IMR-90 (cell line): ENCODE data around the gene APBB1IP. TPM values are rescaled to one million over a fixed set of nuclear protein-coding genes. Genes with fewer than 3 reads are reported as not detected.
A peak's percentile ranks its signal among the peaks of the same experiment; 100 is the strongest.

Experiments used
- ATAC-seq: fragments of 200-7000 bp; cut with Tn5 transposase; 2 replicates; pipeline ENCODE4 v1.9.1; 2020; ENCODE audit warnings: low read depth, mild to moderate bottlenecking, moderate library complexity
- BruUV-seq: library from RNA; stranded (reverse); fragments of 400-500 nt; replicated peaks from 2 replicates; lab custom pipeline; 2021; lab: Mats Ljungman, UMichigan
- CTCF ChIA-PET: fragments of 300-600 bp; formaldehyde crosslinking; extraction: SDS; loops from one replicate; lab custom pipeline; 2021; ENCODE audit warnings: antibody characterized with exemption; lab: Yijun Ruan, JAX
- POLR2A ChIA-PET: fragments of 300-600 bp; sonication (Branson Sonifier 250); formaldehyde crosslinking; loops from one replicate; lab custom pipeline; 2022; ENCODE audit warnings: antibody characterized with exemption; ENCODE audit not compliant: unreplicated experiment; lab: Charles Lee
- DNase-seq: peaks from one replicate; pipeline ENCODE4 v3.0.0; 2013
- H2AFZ ChIP-seq: replicated peaks from 2 replicates; pipeline ENCODE3; 2013; ENCODE audit warnings: low read length, mild to moderate bottlenecking; ENCODE audit not compliant: poor library complexity
- H2AK5ac ChIP-seq: 2 replicates; pipeline ENCODE4 v1.6.1; 2013; ENCODE audit warnings: low read depth, low read length, inconsistent platforms
- H2AK9ac ChIP-seq: replicated peaks from 2 replicates; pipeline ENCODE3; 2013; ENCODE audit warnings: mild to moderate bottlenecking, low read depth, low read length, moderate library complexity; ENCODE audit not compliant: poor library complexity
- H2BK120ac ChIP-seq: 2 replicates; pipeline ENCODE4 v1.6.1; 2013; ENCODE audit warnings: low read depth, low read length, inconsistent platforms
- H2BK15ac ChIP-seq: 3 replicates; pipeline ENCODE4 v1.6.1; 2013; ENCODE audit warnings: low read depth, low read length, inconsistent platforms
- H2BK20ac ChIP-seq: 2 replicates; pipeline ENCODE4 v1.6.1; 2013; ENCODE audit warnings: low read depth, mild to moderate bottlenecking, inconsistent platforms, low read length, moderate library complexity
- H2BK5ac ChIP-seq: 2 replicates; pipeline ENCODE4 v1.6.1; 2013; ENCODE audit warnings: mild to moderate bottlenecking, low read depth, low read length, inconsistent platforms; ENCODE audit not compliant: poor library complexity, severe bottlenecking
- H3K14ac ChIP-seq: replicated peaks from 2 replicates; pipeline ENCODE4 v1.6.1; 2013; ENCODE audit warnings: low read depth, low read length, inconsistent platforms
- H3K18ac ChIP-seq: 2 replicates; pipeline ENCODE4 v1.6.1; 2013; ENCODE audit warnings: low read depth, low read length, control low read depth
- H3K23ac ChIP-seq: 2 replicates; pipeline ENCODE4 v1.6.1; 2013; ENCODE audit warnings: low read depth, low read length, inconsistent platforms
- H3K27ac ChIP-seq: 2 replicates; pipeline ENCODE4 v1.5.1; 2013; ENCODE audit warnings: mild to moderate bottlenecking, control low read depth, low read length; ENCODE audit not compliant: insufficient read depth
- H3K27me3 ChIP-seq: 2 replicates; pipeline ENCODE4 v1.6.1; 2013; ENCODE audit warnings: low read length; ENCODE audit not compliant: control insufficient read depth, insufficient read depth
- H3K36me3 ChIP-seq: 2 replicates; pipeline ENCODE4 v1.6.1; 2013; ENCODE audit warnings: low read length, mixed read lengths; ENCODE audit not compliant: control insufficient read depth, insufficient read depth
- H3K4ac ChIP-seq: 2 replicates; pipeline ENCODE4 v1.6.1; 2013; ENCODE audit warnings: low read depth, low read length, inconsistent platforms
- H3K4me1 ChIP-seq: 2 replicates; pipeline ENCODE4 v1.6.1; 2013; ENCODE audit warnings: low read length, mixed read lengths; ENCODE audit not compliant: control insufficient read depth, insufficient read depth
- H3K4me2 ChIP-seq: 2 replicates; pipeline ENCODE4 v1.6.1; 2013; ENCODE audit warnings: low read depth, mild to moderate bottlenecking, control low read depth, low read length, moderate library complexity
- H3K4me3 ChIP-seq: 2 replicates; pipeline ENCODE4 v1.5.1; 2013; ENCODE audit warnings: low read depth, mild to moderate bottlenecking, control low read depth, low read length, moderate library complexity; ENCODE audit not compliant: insufficient read depth
- H3K56ac ChIP-seq: 2 replicates; pipeline ENCODE4 v1.6.1; 2013; ENCODE audit warnings: low read length, inconsistent platforms; ENCODE audit not compliant: insufficient read depth; ENCODE audit errors: extremely low read depth
- H3K79me1 ChIP-seq, 2 experiments: 2 replicates each; pipeline ENCODE4 v1.6.1; 2013; ENCODE audit warnings: low read length in 2 of 2, inconsistent platforms in 1 of 2, low read depth in 1 of 2
- H3K9ac ChIP-seq: 2 replicates; pipeline ENCODE4 v1.6.1; 2013; ENCODE audit warnings: low read depth, low read length, control low read depth
- H3K9me1 ChIP-seq: 2 replicates; pipeline ENCODE4 v1.6.1; 2013; ENCODE audit warnings: low read length, inconsistent platforms; ENCODE audit not compliant: insufficient read depth
- H3K9me3 ChIP-seq: 2 replicates; pipeline ENCODE4 v1.6.1; 2013; ENCODE audit warnings: low read length; ENCODE audit not compliant: control insufficient read depth, insufficient read depth
- H4K20me1 ChIP-seq: 2 replicates; pipeline ENCODE4 v1.6.1; 2013; ENCODE audit warnings: low read length, inconsistent platforms; ENCODE audit not compliant: insufficient read depth
- H4K5ac ChIP-seq: 2 replicates; pipeline ENCODE4 v1.6.1; 2013; ENCODE audit warnings: mild to moderate bottlenecking, low read depth, low read length, control low read depth
- H4K8ac ChIP-seq, 2 experiments: 2 replicates each; pipeline ENCODE4 v1.6.1; 2013; ENCODE audit warnings: low read depth in 2 of 2, low read length in 2 of 2, control low read depth in 1 of 2, inconsistent platforms in 1 of 2
- H4K91ac ChIP-seq: 2 replicates; pipeline ENCODE4 v1.6.1; 2013; ENCODE audit warnings: low read depth, low read length, inconsistent platforms; ENCODE audit not compliant: insufficient read depth
- BHLHE40 ChIP-seq: fragments of 150-350 bp; IDR thresholded peaks from 2 replicates; pipeline ENCODE4 v1.6.1; 2016; ENCODE audit warnings: mild to moderate bottlenecking, low read depth, low read length
- CEBPB ChIP-seq: IDR thresholded peaks from 2 replicates; pipeline ENCODE4 v1.6.1; 2012; ENCODE audit warnings: low read depth, low read length, improper control_type of control experiment
- CHD1 ChIP-seq: IDR thresholded peaks from 2 replicates; pipeline ENCODE4 v1.6.1; 2012; ENCODE audit warnings: low read depth, low read length, improper control_type of control experiment
- FOS ChIP-seq: fragments of 150-350 bp; IDR thresholded peaks from 2 replicates; pipeline ENCODE4 v1.6.1; 2016; ENCODE audit warnings: low read depth, low read length
- MAFK ChIP-seq: IDR thresholded peaks from 2 replicates; pipeline ENCODE4 v1.6.1; 2012; ENCODE audit warnings: low read depth, low read length, improper control_type of control experiment
- MAZ ChIP-seq: IDR thresholded peaks from 2 replicates; pipeline ENCODE4 v1.6.1; 2012; ENCODE audit warnings: low read depth, mild to moderate bottlenecking, low read length, improper control_type of control experiment, moderate library complexity, borderline replicate concordance
- MXI1 ChIP-seq: IDR thresholded peaks from 2 replicates; pipeline ENCODE4 v1.6.1; 2012; ENCODE audit warnings: low read depth, mild to moderate bottlenecking, low read length, moderate library complexity, borderline replicate concordance
- NFE2L2 ChIP-seq: fragments of 150-350 bp; IDR thresholded peaks from 2 replicates; pipeline ENCODE4 v1.6.1; 2016; ENCODE audit warnings: low read depth, mild to moderate bottlenecking, low read length
- POLR2A ChIP-seq: IDR thresholded peaks from 2 replicates; pipeline ENCODE4 v1.6.1; 2012; ENCODE audit warnings: mild to moderate bottlenecking, low read depth, low read length
- RAD21 ChIP-seq: IDR thresholded peaks from 2 replicates; pipeline ENCODE4 v1.6.1; 2012; ENCODE audit warnings: low read length, improper control_type of control experiment
- RCOR1 ChIP-seq: IDR thresholded peaks from 2 replicates; pipeline ENCODE4 v1.6.1; 2012; ENCODE audit warnings: mild to moderate bottlenecking, low read length, improper control_type of control experiment; ENCODE audit not compliant: insufficient replicate concordance
- RFX5 ChIP-seq: IDR thresholded peaks from 2 replicates; pipeline ENCODE4 v1.8.0; 2012; ENCODE audit warnings: low read depth, mild to moderate bottlenecking, low read length, moderate library complexity
- SMC3 ChIP-seq: fragments of 150-350 bp; IDR thresholded peaks from 2 replicates; pipeline ENCODE4 v1.6.1; 2016; ENCODE audit warnings: low read depth, mild to moderate bottlenecking, antibody characterized with exemption, low read length, moderate library complexity
- WGBS, 2 experiments: methylation state at CpG; one replicate each; pipeline versions ENCODE4 v1.1.5 to v1.1.7; 2013; ENCODE audit warnings: missing lambda C conversion rate in 2 of 2; ENCODE audit not compliant: insufficient read length in 1 of 2; ENCODE audit errors: extremely low coverage in 2 of 2; 5-methylcytosine and 5-hydroxymethylcytosine counted together
- dilution Hi-C: fragments of 300-500 bp; cut with HindIII; formaldehyde crosslinking; loops from one replicate; pipeline ENCODE4 v1.14.3; 2018; ENCODE audit warnings: low sequenced_read_pairs; ENCODE audit not compliant: unreplicated experiment
- in situ Hi-C: fragments of 300-500 bp; cut with MboI; formaldehyde crosslinking; loops from 3 replicates; pipeline ENCODE4 v1.14.3; 2019; ENCODE audit warnings: low sequenced_read_pairs, inconsistent platforms, mixed read lengths
- intact Hi-C: fragments of 100-400 bp; cut with micrococcal nuclease; formaldehyde crosslinking; loops from 2 replicates; pipeline ENCODE4 v1.10.0; 2022
- polyA plus RNA-seq, 3 experiments: library from polyadenylated mRNA; depleted of rRNA; stranded (reverse); fragments of >200 nt; gene quantifications; 2 replicates each; pipeline ENCODE4 v1.2.3, GENCODE V29; 2012; ENCODE audit warnings: low replicate concordance in 1 of 3
- total RNA-seq: library from RNA; depleted of rRNA; stranded (reverse); fragments of >200 nt; gene quantifications from 2 replicates; pipeline ENCODE4 v1.2.3, GENCODE V29; 2012
- TF ChIP-seq, protein P1 (sequence below): fragments of 150-350 bp; IDR thresholded peaks from 2 replicates; pipeline ENCODE4 v1.6.1; 2016; ENCODE audit warnings: low read depth, mild to moderate bottlenecking, low read length, moderate library complexity, borderline replicate concordance
- TF ChIP-seq, protein P2 (sequence below): conservative IDR thresholded peaks from 2 replicates; pipeline ENCODE4 v1.5.1; 2012; ENCODE audit warnings: mild to moderate bottlenecking, low read depth, low read length, improper control_type of control experiment
- TF ChIP-seq, protein P3 (sequence below): fragments of 150-350 bp; IDR thresholded peaks from 2 replicates; pipeline ENCODE4 v1.6.1; 2017; ENCODE audit warnings: mild to moderate bottlenecking, antibody characterized with exemption, low read length, low read depth

APBB1IP gene
- total and polyA plus RNA-seq, 2 of the 4 experiments (the other 2 are of a cell fraction): not detected

DNA sequence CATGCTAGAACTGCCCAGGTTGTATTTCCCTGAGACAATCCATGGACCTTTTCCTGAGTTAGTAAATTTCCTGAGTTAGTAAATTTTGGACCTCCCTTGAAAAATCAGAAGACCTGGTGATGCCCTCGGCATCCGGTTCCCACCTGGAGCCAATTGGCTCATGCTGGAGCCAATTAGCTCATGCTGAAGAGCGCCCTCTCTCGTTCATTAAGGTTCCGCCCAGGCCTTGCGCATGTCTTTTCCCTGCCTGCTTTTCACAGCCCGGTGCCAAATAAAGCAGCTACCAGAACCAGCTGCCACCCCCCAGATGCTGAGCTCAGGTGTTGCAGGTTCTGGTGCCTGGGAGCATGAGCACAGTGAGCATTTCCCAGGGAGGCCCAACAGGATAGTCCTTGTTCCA, 96.2 kb downstream of the APBB1IP start:
- H3K18ac ChIP-seq: no peak overlapping the region
- H3K4ac ChIP-seq: no peak overlapping the region
- no peaks in the 10 kb centered on the region for H3K4me1 ChIP-seq
- H3K36me3 ChIP-seq: no peaks in the 10 kb centered on the region
- CTCF ChIA-PET: no interaction called here
- BruUV-seq: no TSS peak
- no peak overlapping the region for H2BK15ac ChIP-seq
- no peak overlapping the region for H4K8ac ChIP-seq
- H4K5ac ChIP-seq: no peak overlapping the region
- H3K4me3 ChIP-seq: no peak overlapping the region
- ATAC-seq (no peak), DNase-seq (no peak)
- no peak overlapping the region for H3K9ac ChIP-seq
- H3K23ac ChIP-seq: no peak overlapping the region
- intact Hi-C loops (no loop called here), dilution Hi-C loops (no loop called here), in situ Hi-C loops (no loop called here)
- H2AK5ac ChIP-seq: no peak overlapping the region
- no peak overlapping the region for H4K91ac ChIP-seq
- no peak overlapping the region for H2BK20ac ChIP-seq
- peaks cover 11% of the 10 kb centered on the region for H3K9me3 ChIP-seq
- no peaks in the 10 kb centered on the region for H4K20me1 ChIP-seq
- H3K27me3 ChIP-seq: no peaks in the 10 kb centered on the region
- TF ChIP-seq CEBPB: no peak
- no peak for TF ChIP-seq FOS
- TF ChIP-seq, protein P1, sequence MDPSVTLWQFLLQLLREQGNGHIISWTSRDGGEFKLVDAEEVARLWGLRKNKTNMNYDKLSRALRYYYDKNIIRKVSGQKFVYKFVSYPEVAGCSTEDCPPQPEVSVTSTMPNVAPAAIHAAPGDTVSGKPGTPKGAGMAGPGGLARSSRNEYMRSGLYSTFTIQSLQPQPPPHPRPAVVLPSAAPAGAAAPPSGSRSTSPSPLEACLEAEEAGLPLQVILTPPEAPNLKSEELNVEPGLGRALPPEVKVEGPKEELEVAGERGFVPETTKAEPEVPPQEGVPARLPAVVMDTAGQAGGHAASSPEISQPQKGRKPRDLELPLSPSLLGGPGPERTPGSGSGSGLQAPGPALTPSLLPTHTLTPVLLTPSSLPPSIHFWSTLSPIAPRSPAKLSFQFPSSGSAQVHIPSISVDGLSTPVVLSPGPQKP: no peak
- no peak for TF ChIP-seq BHLHE40
- TF ChIP-seq RFX5: no peak
- TF ChIP-seq MAFK: no peak
- TF ChIP-seq, protein P2, sequence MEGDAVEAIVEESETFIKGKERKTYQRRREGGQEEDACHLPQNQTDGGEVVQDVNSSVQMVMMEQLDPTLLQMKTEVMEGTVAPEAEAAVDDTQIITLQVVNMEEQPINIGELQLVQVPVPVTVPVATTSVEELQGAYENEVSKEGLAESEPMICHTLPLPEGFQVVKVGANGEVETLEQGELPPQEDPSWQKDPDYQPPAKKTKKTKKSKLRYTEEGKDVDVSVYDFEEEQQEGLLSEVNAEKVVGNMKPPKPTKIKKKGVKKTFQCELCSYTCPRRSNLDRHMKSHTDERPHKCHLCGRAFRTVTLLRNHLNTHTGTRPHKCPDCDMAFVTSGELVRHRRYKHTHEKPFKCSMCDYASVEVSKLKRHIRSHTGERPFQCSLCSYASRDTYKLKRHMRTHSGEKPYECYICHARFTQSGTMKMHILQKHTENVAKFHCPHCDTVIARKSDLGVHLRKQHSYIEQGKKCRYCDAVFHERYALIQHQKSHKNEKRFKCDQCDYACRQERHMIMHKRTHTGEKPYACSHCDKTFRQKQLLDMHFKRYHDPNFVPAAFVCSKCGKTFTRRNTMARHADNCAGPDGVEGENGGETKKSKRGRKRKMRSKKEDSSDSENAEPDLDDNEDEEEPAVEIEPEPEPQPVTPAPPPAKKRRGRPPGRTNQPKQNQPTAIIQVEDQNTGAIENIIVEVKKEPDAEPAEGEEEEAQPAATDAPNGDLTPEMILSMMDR: no peak
- no peak for TF ChIP-seq RCOR1
- TF ChIP-seq MAZ: no peak
- TF ChIP-seq RAD21: no peak
- TF ChIP-seq SMC3: no peak
- no peak for TF ChIP-seq MXI1
- no peak for TF ChIP-seq CHD1
- no peak for TF ChIP-seq NFE2L2
- TF ChIP-seq, protein P3, sequence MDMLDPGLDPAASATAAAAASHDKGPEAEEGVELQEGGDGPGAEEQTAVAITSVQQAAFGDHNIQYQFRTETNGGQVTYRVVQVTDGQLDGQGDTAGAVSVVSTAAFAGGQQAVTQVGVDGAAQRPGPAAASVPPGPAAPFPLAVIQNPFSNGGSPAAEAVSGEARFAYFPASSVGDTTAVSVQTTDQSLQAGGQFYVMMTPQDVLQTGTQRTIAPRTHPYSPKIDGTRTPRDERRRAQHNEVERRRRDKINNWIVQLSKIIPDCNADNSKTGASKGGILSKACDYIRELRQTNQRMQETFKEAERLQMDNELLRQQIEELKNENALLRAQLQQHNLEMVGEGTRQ: no peak
- no peak for TF ChIP-seq POLR2A
- H3K4me2 ChIP-seq: no peak overlapping the region
- H3K9me1 ChIP-seq: no peaks in the 10 kb centered on the region
- H3K14ac ChIP-seq: no peak overlapping the region
- H2BK120ac ChIP-seq: no peak overlapping the region
- POLR2A ChIA-PET: no interaction called here
- H3K27ac ChIP-seq: no peak overlapping the region
- H2BK5ac ChIP-seq: no peak overlapping the region
- H3K79me1 ChIP-seq: no peaks in the 10 kb centered on the region
- no peak overlapping the region for H2AK9ac ChIP-seq
- WGBS, 2 experiments: 57% methylated on average over 4 of the region's 7 CpGs; no CpG with 5 or more reads in 1 of the 2 experiments
- peak overlapping the region; percentile 32 for H2AFZ ChIP-seq
- H3K56ac ChIP-seq: no peak overlapping the region
